IPS-NIHi11 (cell line): Measurements from ENCODE around the gene PDE11A.

Source experiments
- DNase-seq: peaks from one replicate; pipeline ENCODE4 v3.0.0; 2012; ENCODE audit warnings: mixed read lengths, low spot score

Gene PDE11A

GRCh38 chr2:177923323-177923722 is 149.3 kb downstream of the PDE11A start:
- no peak for DNase-seq

GRCh38 chr2:177921726-177922125 is 150.9 kb downstream of the PDE11A start:
- no peak for DNase-seq

DNA sequence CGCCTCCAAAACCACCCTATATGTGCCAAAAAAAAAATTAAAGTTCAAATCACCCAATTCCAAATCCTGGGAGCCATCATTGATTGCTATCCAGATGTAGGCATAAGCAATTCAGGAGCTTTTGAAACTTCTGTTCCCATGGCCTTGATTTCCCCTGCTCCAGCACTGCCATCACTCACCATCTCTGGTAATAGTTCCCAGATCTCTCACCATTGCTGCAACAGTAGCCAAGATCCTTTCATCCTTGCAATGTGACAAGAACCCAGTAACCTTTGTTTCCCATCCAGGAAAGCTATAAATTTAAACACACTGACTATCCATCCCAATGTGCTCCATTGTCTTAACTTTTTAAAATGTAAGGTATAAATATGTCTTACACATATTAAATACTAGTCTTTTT is 155.4 kb downstream of the PDE11A start:
- no peak for DNase-seq

GRCh38 chr2:177916342-177916741 is 156.2 kb downstream of the PDE11A start:
- DNase-seq, result no peak

- DNase-seq, result no peak
Measured at GRCh38 chr2:177914247-177914646, 158.3 kb downstream of the PDE11A start.

GRCh38 chr2:177909962-177910361 is 162.6 kb downstream of the PDE11A start:
- no peak for DNase-seq

DNA sequence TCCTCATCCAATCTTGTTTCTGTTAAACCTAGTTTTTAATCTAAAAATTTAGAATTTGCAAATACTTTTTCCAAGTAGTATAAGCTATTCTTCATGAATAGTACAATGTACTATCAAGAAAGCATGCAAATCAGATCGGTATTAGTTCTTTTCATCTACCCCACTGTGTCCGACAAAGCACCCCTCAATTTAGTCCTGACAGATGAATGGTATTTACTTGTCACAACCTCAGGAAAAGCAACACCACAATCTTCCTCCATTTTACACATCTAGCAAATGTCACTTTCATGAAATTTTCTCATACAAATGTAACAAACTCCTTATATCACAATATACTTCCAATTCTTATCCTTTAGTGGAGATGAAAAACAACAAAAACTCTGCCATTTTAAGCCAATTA is 163.8 kb downstream of the PDE11A start:
- no peak for DNase-seq

- DNase-seq, result peak; percentile 16
Measured at GRCh38 chr2:177908182-177908581, 164.4 kb downstream of the PDE11A start.

- peak; percentile 84 for DNase-seq
Measured at GRCh38 chr2:177906041-177906718, 166.4 kb downstream of the PDE11A start.

DNA sequence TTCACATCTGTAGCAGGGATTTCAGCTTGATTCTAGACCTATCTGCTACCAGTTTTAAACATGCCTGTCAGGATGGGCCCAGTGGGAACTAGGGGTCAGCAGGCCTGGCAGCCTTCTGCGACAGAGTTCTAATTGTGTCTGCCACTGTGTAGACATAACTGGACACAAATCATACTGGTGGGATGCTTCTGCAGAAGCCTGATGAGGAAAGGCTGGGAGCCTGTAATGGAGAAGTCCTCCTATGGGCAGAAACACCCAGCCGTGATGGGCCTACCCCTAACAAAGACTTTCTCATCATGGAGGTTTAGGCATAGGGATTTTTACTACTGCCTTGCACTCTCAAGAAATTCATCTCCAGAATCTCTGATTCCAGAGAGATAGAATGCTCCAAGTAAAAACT is 166.9 kb downstream of the PDE11A start:
- DNase-seq, result no peak

DNA sequence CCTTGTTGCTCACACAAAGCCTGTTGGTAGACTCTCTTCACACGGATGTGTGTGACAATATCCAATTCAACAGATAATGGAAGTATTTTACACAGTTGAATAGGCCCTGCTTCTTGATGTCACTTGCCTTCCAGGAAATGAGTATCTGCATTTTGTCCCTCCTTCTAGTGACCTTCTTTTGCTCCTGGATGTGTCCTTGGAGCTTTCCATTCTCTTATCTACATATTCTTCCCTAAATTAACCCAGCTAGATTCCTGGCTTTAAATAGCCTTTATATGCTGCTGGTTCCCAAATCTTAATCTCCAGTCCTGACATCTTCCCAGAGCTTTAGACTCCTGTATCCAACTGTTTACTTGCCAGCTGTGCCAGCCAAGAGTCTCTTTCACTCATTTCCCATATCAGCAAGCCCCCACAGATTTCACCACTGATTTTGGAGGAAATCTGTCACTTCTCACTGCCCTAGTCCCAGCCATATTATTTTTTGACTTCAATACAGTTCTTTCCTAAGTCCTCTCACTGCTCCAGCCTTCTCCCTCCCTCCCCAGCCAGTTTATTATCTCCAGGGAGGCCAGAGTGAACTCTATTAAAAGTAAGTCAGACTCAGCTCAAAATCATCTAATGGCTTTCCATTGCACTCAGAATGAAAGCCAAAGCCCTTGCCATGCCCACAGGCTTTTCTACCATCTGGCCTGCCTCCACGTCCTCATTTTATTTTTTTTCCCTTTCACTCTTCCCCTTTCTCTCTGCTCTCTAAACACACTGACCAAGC is 170.0 kb downstream of the PDE11A start:
- DNase-seq, result no peak

DNA sequence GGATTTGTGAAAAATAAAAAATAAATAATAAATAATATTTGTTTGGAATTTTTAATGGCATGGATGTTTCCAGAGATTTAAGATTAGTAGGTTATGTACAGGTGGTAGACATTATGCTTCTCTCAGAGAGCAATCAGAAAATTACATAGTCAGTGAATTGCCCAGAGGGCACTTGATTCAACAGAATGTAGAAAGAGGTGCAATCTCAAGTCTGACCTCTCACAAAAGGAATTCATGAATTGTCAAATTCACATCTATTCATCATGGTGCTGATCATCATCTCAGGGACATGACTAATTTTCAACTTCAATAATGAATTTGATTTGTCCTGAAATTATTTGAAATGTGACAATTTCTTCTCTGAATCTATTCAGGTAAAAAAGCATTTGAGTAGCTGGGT is 172.5 kb downstream of the PDE11A start:
- DNase-seq, result no peak

DNA sequence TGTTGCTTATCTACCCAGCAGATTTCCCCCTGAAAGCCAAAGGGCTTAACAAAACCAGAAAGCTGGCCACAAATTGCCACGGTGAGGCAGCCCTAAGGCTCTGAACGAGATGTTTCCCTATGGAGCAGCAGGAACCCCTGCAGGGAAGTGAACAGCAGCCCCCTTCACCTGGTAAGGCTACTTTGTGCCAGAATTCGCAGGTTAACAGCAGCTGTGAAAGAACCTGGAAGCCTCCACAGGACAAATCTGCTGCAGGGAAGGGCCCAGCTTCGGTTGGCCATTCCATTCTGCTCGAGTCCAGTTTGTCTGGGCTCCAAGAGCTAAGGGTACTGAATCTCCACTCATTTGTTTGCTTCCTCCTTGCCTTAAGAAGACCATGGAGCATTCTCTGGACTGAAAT is 175.3 kb downstream of the PDE11A start:
- DNase-seq, result no peak

DNA sequence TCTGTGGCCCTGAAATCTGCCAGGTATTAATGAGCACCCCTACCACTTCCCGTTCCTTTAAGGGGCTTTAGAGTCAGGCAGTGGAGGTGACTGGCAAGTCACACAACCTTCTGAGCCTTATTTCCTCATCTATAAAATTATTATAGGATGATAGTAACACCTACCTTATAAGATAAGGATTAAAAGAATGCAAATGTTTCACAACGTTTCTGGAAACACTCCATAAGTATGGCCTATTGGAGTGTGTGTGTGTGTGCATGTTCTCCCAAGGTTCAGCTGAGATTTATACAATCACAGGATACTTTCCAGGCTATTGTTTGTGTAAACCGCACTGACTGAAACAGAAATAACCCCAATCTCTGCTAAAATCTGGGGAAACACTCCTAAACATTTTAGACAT is 176.0 kb downstream of the PDE11A start:
- DNase-seq, result no peak

GRCh38 chr2:177894546-177894945 is 178.0 kb downstream of the PDE11A start:
- no peak for DNase-seq

DNA sequence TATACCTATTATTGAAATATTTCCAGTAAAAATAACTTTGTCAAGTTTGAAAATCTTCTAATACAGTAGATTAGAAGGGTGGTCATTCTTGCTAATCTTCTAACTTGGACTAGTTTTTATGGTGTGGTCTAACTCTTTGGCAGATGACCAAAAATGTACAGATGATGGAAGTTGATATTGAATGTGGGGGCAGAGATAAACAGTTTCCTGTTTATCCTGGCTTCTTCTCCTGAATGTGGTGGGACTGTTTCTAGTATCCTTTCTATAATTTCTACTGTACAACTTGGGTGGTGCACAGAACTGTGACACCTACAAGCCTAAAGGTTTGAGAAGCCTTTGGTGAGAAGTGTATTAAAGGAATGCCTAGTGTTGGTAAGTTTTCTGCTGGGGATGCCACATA is 178.7 kb downstream of the PDE11A start:
- no peak for DNase-seq

DNA sequence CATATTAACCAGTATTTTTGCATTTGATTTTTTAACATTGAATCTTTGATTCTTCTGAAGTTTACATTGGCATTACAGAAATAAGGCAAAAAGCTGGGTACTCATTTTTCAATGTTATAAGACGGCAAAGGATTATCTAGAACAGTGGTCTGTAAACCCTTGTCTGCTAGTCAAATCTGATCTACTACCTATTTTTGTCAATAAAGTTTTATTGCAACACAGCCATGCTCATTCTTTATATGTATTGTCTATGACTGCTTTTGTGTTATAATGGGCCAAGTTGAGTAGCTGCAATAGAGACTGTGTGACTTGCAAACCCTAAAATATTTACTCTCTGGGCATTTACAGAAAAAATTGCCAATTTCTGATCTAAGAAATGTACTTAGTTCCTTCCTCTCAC is 181.0 kb downstream of the PDE11A start:
- no peak for DNase-seq

DNA sequence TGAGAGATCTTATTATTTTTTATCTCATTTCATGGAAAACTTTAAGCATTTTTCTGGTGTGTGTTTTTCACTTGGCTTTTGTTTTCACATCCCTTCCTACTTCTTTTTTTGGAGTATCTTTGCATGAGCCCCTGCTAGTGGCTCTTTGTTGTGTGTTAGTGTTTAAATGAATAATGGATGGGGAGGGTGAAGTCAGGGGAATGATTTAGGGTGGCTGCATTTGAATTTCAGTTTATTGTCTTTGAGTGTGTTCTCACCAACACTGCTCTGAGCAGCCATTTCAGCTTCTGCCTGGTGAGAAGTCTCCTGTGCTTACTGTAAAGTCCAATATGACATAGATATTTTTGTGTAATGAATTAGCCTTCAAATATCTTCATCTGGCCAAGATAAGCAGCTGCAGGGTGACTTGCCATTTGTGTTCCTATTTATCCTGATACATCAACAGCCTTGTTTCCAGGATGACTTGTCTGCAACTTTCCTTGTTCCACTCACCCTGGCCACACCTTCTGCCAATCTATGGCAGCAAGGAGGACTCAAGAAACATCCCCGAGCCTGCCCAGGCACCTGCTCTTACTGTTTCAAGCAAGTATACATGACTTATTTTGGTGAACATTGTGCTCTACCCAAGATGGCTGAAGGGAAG is 182.6 kb downstream of the PDE11A start:
- peak; percentile 21 for DNase-seq

DNA sequence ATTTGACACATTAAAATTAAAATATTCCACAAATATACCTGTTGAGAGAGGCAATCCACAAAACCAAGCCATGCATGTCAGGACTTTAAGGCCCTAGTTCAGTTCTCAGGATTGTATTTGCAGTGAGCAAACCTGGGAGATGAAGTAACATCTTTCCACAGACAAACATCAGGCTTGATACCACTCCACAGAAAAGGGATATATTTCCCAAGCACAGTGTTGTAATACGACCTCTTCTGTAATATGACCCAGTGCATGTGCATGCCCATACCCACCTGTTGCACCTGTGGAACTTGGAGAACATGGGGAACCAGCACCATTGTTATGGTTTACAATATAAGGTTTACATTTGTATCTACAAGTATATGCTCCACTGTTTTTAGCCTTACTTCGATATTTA is 184.0 kb downstream of the PDE11A start:
- DNase-seq, result peak; percentile 22

GRCh38 chr2:177887722-177888121 is 184.9 kb downstream of the PDE11A start:
- DNase-seq, result no peak

- DNase-seq, result no peak
Measured at GRCh38 chr2:177886824-177887223, 185.8 kb downstream of the PDE11A start.

DNA sequence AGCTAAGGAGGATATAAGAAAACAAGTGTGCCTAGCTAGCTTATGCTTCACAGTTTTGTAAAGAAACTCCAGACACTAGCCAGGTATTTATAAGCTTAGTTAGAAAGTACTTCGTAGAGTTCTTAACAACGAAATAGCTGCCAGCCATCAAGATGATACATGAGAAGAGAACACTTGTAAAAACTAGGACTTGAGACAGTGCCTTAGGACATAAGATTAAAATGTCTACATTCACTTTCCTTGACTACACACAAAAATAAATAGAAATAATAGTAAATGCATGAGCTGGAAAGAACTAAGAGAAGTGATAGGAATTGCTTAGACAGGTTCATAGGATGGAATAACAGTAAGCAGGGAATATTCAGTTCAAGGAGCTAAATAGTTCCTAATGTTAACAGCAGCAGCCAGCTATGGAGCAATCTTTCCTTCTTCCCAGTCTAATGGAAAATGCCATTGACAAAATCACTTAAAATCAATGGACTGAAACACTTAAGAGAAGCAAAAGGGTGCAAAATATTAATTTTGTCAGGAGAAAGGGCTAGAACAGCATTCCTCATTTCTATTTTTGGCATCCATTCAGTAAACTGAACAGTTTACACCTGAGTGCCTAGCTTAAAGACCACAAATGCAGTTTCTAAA is 186.6 kb downstream of the PDE11A start:
- DNase-seq, result no peak

GRCh38 chr2:177883177-177883576 is 189.4 kb downstream of the PDE11A start:
- DNase-seq, result no peak
